HG03558 (cell line): ENCODE results near the gene LRP8.
"Not testable (repeated sequence)": the region's sequence is repeated elsewhere in the genome, so short reads cannot be mapped to it uniquely, and the experiment has no call there.

Experiments
- ATAC-seq: cut with Tn5 transposase; IDR thresholded peaks from one replicate; pipeline ENCODE4 v1.9.1; 2021; ENCODE audit warnings: moderate number of reproducible peaks; ENCODE audit not compliant: unreplicated experiment; ENCODE audit errors: extremely low read depth

Gene LRP8

GRCh38 chr1:53238197-53239155, 89.4 kb downstream of the LRP8 start, which contains the start of gene MAGOH:
Gene MAGOH (minus strand): TSS chr1:53238518. CDS start chr1:53238448, 70 bp downstream.
- ATAC-seq: peak; percentile 77

- no peak for ATAC-seq
These were observed 90.2 kb downstream of the LRP8 start for GRCh38 chr1:53237638-53238037.

DNA sequence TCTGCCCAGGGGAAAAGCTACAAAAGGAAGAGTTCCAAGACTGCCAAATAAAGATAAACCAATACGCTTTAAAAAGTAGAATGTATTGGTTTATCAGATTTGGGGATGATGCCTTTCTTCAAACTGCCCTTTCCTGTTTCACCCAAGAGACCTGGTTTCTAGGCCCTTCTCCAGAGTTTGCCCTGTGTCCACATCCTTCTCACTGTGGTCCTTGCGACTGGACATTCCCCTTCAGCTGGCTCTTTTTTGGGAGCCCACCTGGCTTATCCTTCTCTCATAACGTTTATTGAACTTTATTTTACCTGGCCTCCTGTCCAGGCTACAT, 106.9 kb downstream of the LRP8 start:
- ATAC-seq: no peak

DNA sequence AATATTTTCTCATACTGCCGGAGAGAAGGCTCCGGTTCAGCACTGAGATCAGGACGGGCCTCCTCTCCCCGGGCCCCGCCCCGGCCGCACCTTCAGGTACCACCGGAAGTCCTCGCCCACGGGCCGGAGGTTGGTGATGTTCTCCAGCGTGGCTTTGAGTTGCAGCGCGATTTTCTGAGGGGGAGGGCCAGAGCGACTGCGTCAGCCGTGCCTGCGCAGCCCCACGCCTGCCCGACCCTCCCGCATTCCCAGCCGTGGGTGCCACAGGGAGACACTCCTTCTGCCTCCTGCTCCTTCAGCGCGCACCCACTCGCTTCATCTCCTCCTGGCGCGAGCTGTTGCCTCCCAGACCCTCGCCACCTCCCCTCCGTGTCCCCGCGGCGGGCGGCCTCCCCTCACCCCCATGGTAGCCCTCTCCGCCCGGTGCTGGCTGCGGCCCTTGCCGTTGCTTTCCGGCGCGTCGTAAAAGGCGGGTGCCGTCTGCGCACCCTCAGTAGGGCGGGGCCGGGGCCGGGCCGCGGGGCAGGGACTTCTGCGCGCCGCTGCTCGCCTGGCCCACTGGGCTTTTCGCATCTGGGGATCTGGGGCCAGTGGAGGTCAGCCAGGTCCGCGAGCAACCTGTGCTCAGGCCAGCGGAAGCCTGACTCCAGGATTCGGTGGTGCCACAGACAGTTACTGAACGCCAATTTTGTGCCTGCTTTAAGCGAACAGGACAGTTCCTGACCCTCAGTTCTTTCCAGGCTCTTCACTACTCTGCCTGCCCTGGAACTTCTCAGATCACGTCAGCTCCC, 107.5 kb downstream of the LRP8 start, which contains the start of gene CZIB:
Gene CZIB, minus strand, starts transcription at position 464 of the 791 bp plus-strand sequence. Its CDS starts 59 bp downstream, at position 405.
- peak; percentile 68 for ATAC-seq

- no peak for ATAC-seq
These were observed 108.2 kb downstream of the LRP8 start for GRCh38 chr1:53219711-53220110.

- ATAC-seq: no peak
These were observed 109.7 kb downstream of the LRP8 start for GRCh38 chr1:53218201-53218600.

GRCh38 chr1:53214376-53214940, 113.4 kb downstream of the LRP8 start:
- no peak for ATAC-seq

DNA sequence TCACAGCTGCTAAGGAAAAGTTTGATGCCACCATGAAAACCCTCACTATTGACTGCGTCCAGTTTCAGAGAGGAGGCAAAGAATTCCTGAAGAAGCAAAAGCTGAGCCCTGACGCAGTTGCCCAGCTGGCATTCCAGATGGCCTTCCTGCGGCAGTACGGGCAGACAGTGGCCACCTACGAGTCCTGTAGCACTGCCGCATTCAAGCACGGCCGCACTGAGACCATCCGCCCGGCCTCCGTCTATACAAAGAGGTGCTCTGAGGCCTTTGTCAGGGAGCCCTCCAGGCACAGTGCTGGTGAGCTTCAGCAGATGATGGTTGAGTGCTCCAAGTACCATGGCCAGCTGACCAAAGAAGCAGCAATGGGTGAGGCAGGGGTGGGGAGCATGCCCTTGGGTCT, 116.9 kb downstream of the LRP8 start:
- no peak for ATAC-seq

GRCh38 chr1:53210352-53210751, 117.5 kb downstream of the LRP8 start:
- ATAC-seq: no peak

DNA sequence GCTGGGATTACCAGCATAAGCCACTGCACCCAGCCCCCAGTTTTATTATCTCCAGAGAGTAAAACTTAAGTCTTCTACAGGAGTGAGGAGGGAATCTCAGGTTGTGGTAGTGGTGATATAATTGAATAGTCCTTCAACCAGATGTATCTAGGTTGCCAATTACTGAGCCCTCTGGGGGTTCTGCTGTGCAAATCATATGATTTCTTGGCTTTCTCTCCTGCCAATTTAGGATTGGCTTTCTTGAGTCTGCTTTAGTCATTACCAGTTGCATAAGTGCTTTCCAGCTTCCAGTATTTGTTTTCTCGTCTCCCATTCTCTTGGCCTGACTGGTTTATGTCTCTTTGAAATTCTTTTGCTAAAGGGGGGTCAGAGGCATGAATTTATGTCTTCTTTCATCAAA, 120.1 kb downstream of the LRP8 start:
- no peak for ATAC-seq

DNA sequence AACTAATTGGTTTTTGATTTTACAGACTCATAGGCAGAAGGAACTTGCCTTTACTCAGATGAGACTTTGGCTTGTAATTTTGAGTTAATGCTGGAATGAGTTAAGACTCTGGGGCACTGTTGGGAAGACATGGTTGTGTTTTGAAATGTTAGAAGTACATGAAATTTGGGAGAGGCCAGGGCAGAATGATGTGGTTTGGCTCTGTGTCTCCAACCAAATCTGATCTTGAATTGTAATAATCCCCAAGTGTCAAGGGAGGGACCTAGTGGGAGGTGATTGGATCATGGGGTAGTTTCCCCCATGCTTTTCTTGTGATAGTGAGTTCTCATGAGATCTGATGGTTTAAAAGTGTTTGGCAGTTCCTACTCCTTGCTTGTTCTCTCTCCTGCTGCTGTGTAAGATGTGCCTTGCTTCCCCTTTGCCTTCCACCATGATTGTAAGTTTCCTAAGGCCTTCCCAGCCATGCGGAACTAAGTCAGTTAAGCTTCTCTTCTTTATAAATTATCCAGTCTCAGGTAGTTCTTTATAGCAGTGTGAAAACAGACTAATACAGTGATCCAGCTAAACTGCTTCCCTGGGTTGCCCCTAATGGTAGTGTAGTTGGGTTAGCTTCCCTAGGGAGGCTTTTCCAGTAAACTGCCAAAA, 121.0 kb downstream of the LRP8 start:
- ATAC-seq: no peak

GRCh38 chr1:53206083-53206685, 121.7 kb downstream of the LRP8 start:
- not testable (repeated sequence) for ATAC-seq

DNA sequence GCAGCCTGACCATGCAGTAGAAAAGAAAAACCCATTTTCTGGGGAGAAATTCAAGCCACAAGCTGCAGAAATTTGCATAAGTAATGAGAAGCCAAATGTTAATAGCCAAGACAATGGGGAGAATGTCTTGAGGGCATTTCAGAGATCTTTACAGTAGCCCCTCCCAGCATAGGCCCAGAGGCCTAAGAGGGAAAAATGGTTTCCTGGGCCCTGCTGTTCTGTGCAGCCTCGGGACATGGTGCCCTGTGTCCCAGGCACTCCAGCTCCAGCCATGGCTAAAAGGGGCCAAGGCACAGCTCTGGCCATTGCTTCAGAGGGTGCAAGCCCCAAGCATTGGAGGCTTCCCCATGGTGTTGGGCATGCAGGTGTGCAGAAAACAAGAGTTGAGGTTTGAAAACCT, 122.4 kb downstream of the LRP8 start:
- ATAC-seq: not testable (repeated sequence)

GRCh38 chr1:53203466-53203865, 124.4 kb downstream of the LRP8 start:
- ATAC-seq: no peak

- no peak for ATAC-seq
These were observed 129.6 kb downstream of the LRP8 start for GRCh38 chr1:53198241-53198651.

- ATAC-seq: no peak
These were observed 130.3 kb downstream of the LRP8 start for GRCh38 chr1:53197291-53198200.

- ATAC-seq: peak; percentile 92
These were observed 131.2 kb downstream of the LRP8 start, which contains the start of gene CPT2 for GRCh38 chr1:53196485-53197290. Gene CPT2 (plus strand): TSS chr1:53196824. CDS start chr1:53196944, 120 bp downstream.

- no peak for ATAC-seq
These were observed 131.8 kb downstream of the LRP8 start for GRCh38 chr1:53196017-53196484.
